Loucy (cell line): ENCODE measurements around the gene HDLBP.

Experiments
- H2AFZ ChIP-seq: fragments of 200-600 bp; sonication (generic); 2 replicates; pipeline ENCODE4 v1.6.0; 2016; ENCODE audit warnings: antibody characterized with exemption, mild to moderate bottlenecking, low read length, moderate library complexity
- H3F3A ChIP-seq: fragments of 200-600 bp; 2 replicates; pipeline ENCODE4 v1.6.0; 2016; ENCODE audit warnings: antibody characterized with exemption, low read depth, mild to moderate bottlenecking
- H3K27me3 ChIP-seq: fragments of 200-600 bp; sonication (generic); 2 replicates; pipeline ENCODE4 v1.6.1; 2014; ENCODE audit warnings: low read length, mild to moderate bottlenecking; ENCODE audit not compliant: insufficient read depth, poor library complexity, severe bottlenecking
- H3K36me3 ChIP-seq: fragments of 200-600 bp; sonication (generic); 2 replicates; pipeline ENCODE4 v1.6.1; 2016; ENCODE audit warnings: low read length; ENCODE audit not compliant: insufficient read depth
- H3K4me1 ChIP-seq: fragments of 200-600 bp; sonication (generic); 2 replicates; pipeline ENCODE4 v1.5.1; 2014; ENCODE audit warnings: low read length, mild to moderate bottlenecking; ENCODE audit not compliant: insufficient read depth, poor library complexity, severe bottlenecking
- H3K4me2 ChIP-seq: fragments of 200-600 bp; sonication (generic); 2 replicates; pipeline ENCODE4 v1.6.0; 2014; ENCODE audit warnings: antibody characterized with exemption, low read length, low read depth, mild to moderate bottlenecking; ENCODE audit not compliant: poor library complexity, severe bottlenecking
- H3K4me3 ChIP-seq: fragments of 200-600 bp; sonication (generic); 2 replicates; pipeline ENCODE4 v1.5.1; 2014; ENCODE audit warnings: low read length, mild to moderate bottlenecking, mixed read lengths; ENCODE audit not compliant: poor library complexity, severe bottlenecking
- H3K79me2 ChIP-seq: fragments of 200-600 bp; sonication (generic); 2 replicates; pipeline ENCODE4 v1.6.1; 2014; ENCODE audit warnings: low read length; ENCODE audit not compliant: insufficient read depth
- H3K9ac ChIP-seq: fragments of 200-600 bp; sonication (generic); 2 replicates; pipeline ENCODE4 v1.6.0; 2014; ENCODE audit warnings: mild to moderate bottlenecking, low read depth, low read length, moderate library complexity; ENCODE audit not compliant: poor library complexity, severe bottlenecking
- H3K9me2 ChIP-seq: fragments of 200-600 bp; sonication (generic); replicated peaks from 2 replicates; pipeline ENCODE4 v1.6.1; 2016; ENCODE audit warnings: low read depth, low read length, mixed read lengths
- H3K9me3 ChIP-seq: fragments of 200-600 bp; sonication (generic); 2 replicates; pipeline ENCODE4 v1.6.1; 2014; ENCODE audit warnings: mild to moderate bottlenecking, antibody characterized with exemption, low read length, low read depth; ENCODE audit not compliant: insufficient read depth
- H4K20me1 ChIP-seq: fragments of 200-600 bp; sonication (generic); 2 replicates; pipeline ENCODE4 v1.6.0; 2014; ENCODE audit warnings: antibody characterized with exemption, low read length, mild to moderate bottlenecking; ENCODE audit not compliant: insufficient read depth, poor library complexity, severe bottlenecking
- CTCF ChIP-seq: fragments of 200-600 bp; sonication (generic); conservative IDR thresholded peaks from 2 replicates; pipeline ENCODE4 v1.5.1; 2014; ENCODE audit warnings: mild to moderate bottlenecking, antibody characterized with exemption, low read length
- EZH2phosphoT487 ChIP-seq: fragments of 200-600 bp; IDR thresholded peaks from 2 replicates; pipeline ENCODE4 v1.6.1; 2018; ENCODE audit warnings: antibody characterized with exemption, mild to moderate bottlenecking, moderate library complexity, borderline replicate concordance

Gene HDLBP

GRCh38 chr2:241313543-241314095 lies 1.9 kb downstream of the HDLBP start:
- Histone ChIP-seq H3K9me3 (no peaks in the 10 kb centered on the region), H3K9ac (peak overlapping the region; percentile 100), H3K36me3 (no peaks in the 10 kb centered on the region), H3K9me2 (no peaks in the 10 kb centered on the region), H3K79me2 (peaks cover 88% of the 10 kb centered on the region), H3K4me2 (peak overlapping the region; percentile 85), H3K4me1 (peaks cover 64% of the 10 kb centered on the region), H2AFZ (no peak overlapping the region), H3K4me3 (peak overlapping the region; percentile 99), H3K27me3 (no peaks in the 10 kb centered on the region), H4K20me1 (peaks cover 33% of the 10 kb centered on the region), H3F3A (peaks cover 4% of the 10 kb centered on the region; the same call in 1 of the 2 replicates)
- no peak for TF ChIP-seq CTCF
- TF ChIP-seq EZH2phosphoT487 = no peak

GRCh38 chr2:241312082-241312481 lies 3.4 kb downstream of the HDLBP start:
- no peaks in the 10 kb centered on the region for H3K9me2 ChIP-seq
- H2AFZ ChIP-seq = no peak overlapping the region
- H3K27me3 ChIP-seq = no peaks in the 10 kb centered on the region
- peaks cover 19% of the 10 kb centered on the region for H4K20me1 ChIP-seq
- no peak overlapping the region for H3K4me3 ChIP-seq
- H3K4me1 ChIP-seq = peaks cover 55% of the 10 kb centered on the region
- H3K36me3 ChIP-seq = no peaks in the 10 kb centered on the region
- H3K79me2 ChIP-seq = peaks cover 86% of the 10 kb centered on the region
- peak overlapping the region; percentile 85 for H3K4me2 ChIP-seq
- TF ChIP-seq EZH2phosphoT487 (no peak), CTCF (no peak)
- no peaks in the 10 kb centered on the region for H3K9me3 ChIP-seq
- H3F3A ChIP-seq = peaks cover 4% of the 10 kb centered on the region; the same call in 1 of the 2 replicates
- peak overlapping the region; percentile 14 for H3K9ac ChIP-seq

- Histone ChIP-seq H3K9ac (peak overlapping the region; percentile 14), H3K9me3 (no peaks in the 10 kb centered on the region), H3K27me3 (no peaks in the 10 kb centered on the region), H2AFZ (no peak overlapping the region), H3K4me2 (peak overlapping the region; percentile 85), H3K4me3 (no peak overlapping the region), H4K20me1 (peaks cover 11% of the 10 kb centered on the region), H3K4me1 (peaks cover 56% of the 10 kb centered on the region), H3K36me3 (no peaks in the 10 kb centered on the region), H3K79me2 (peaks cover 86% of the 10 kb centered on the region), H3F3A (peaks cover 4% of the 10 kb centered on the region; the same call in 1 of the 2 replicates), H3K9me2 (no peaks in the 10 kb centered on the region)
- no peak for TF ChIP-seq CTCF
- no peak for TF ChIP-seq EZH2phosphoT487
Observed at GRCh38 chr2:241310917-241311566, 4.4 kb downstream of the HDLBP start.
